Thyroid gland (tissue), 4 donors: ENCODE results near the gene SDHAF2. TPM values are rescaled to one million over a fixed set of nuclear protein-coding genes. Genes with fewer than 3 reads are reported as not detected.
"Not testable (repeated sequence)": the region's sequence is repeated elsewhere in the genome, so short reads cannot be mapped to it uniquely, and the experiment has no call there.

Experiments used
- DNase-seq, 2 donors: peaks; one replicate each; pipeline ENCODE4 v3.0.0-alpha.2; 2019
- H3K27ac ChIP-seq, 3 donors: fragments of 200-600 bp; sonication (generic); 1 replicate in 2 of 3; 2 replicates in 1 of 3; pipeline ENCODE4 v1.5.1; 2016 to 2019; ENCODE audit warnings: mild to moderate bottlenecking in 1 of 3, moderate library complexity in 1 of 3
- H3K27me3 ChIP-seq: fragments of 200-600 bp; sonication (generic); one replicate; pipeline ENCODE4 v1.5.1; 2019
- H3K36me3 ChIP-seq, 2 donors: fragments of 200-600 bp; sonication (generic); one replicate each; pipeline ENCODE4 v1.5.1; 2016 to 2019
- H3K4me1 ChIP-seq, 2 donors: fragments of 200-600 bp; sonication (generic); one replicate each; pipeline ENCODE4 v1.5.1; 2017 to 2019
- H3K4me3 ChIP-seq, 3 donors: fragments of 200-600 bp; sonication (generic); replicated peaks in 1 of 3; 1 replicate in 2 of 3; 2 replicates in 1 of 3; pipeline ENCODE4 v1.5.1; 2016; ENCODE audit warnings: mild to moderate bottlenecking in 1 of 3
- H3K9me3 ChIP-seq: fragments of 200-600 bp; sonication (generic); one replicate; pipeline ENCODE4 v1.5.1; 2017
- POLR2A ChIP-seq, 2 donors: fragments of 450-650 bp; IDR thresholded peaks; one replicate each; pipeline ENCODE4 v1.6.1; 2017; ENCODE audit warnings: antibody characterized with exemption in 2 of 2, mild to moderate bottlenecking in 2 of 2, moderate library complexity in 1 of 2
- WGBS, 2 donors: methylation state at CpG; one replicate each; pipeline ENCODE4 v1.1.5; 2017; 5-methylcytosine and 5-hydroxymethylcytosine counted together
- intact Hi-C: fragments of 100-400 bp; cut with DNase I; formaldehyde crosslinking; loops from one replicate; pipeline ENCODE4 v1.15.1; 2023
- total RNA-seq, 4 donors: library from RNA; depleted of rRNA; stranded (reverse); fragments of >200 nt; gene quantifications; one replicate each; pipeline ENCODE4 v1.2.3, GENCODE V29; 2016
- TF ChIP-seq, protein P1 (sequence below), 6 experiments: fragments of 200-600 bp in 3 of 6; fragments of 450-650 bp in 3 of 6; sonication (generic) in 3 of 6; IDR thresholded peaks; one replicate each; pipeline ENCODE4 v1.5.1; 2016 to 2019; ENCODE audit warnings: antibody characterized with exemption in 6 of 6, mild to moderate bottlenecking in 2 of 6, inconsistent platforms in 1 of 6, moderate library complexity in 1 of 6

SDHAF2 gene
- 10 to 100 TPM; 41.0 to 74.3 (median 44.0) TPM for total RNA-seq

DNA sequence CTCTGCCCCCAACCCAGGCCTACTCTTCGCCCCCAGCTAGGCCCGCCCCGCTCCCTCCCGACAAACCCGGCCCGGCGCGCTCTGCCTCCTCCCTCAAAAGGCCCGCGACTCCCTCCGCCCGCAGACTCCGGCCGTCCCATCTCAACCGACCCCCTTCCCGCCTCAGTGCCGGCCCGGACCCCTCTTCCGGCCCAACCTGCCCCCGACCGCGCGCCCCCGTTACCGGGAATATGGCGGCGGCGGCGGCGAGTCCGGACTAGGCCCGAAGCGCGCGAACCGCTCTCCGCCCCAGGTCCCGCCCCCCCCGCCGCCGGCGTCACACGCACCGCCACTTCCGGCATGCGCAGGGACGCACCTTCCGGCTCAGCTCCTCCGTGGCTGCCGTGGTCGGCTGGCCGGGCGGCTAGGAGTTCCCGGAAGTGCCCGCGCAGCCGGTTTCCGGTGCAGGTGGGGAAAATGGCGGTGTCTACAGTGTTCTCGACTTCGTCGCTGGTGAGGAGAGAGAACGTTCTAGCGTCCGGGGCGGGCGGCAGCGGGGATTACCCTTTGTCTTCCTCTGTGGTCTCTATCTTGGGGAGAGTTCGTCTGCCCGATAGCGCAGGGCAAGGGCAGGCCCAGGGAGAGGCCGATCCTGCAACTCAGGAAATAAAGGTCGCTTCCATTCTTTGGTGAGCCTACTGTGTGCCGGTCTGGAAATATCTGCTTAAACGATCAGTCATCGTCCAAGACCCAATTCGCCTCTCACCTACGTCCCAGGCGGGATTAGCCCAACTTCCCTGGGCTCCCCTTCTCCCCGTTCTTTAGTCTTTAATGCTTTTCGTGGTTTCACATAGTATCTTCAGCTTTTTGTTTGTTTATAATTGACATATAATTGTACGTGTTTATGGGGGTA lies at the start of gene SDHAF2, which contains the start of gene CPSF7:
Gene SDHAF2, plus strand, starts transcription at position 434 of the 892 bp plus-strand sequence. Its CDS starts 23 bp downstream, at position 457.
Gene CPSF7, minus strand, starts transcription at position 285 of the 892 bp plus-strand sequence. CDS start 740 bp downstream, outside the sequence.
- 1% methylated on average over 27 to 45 of the region's 82 CpGs for WGBS, 2 donors

DNA sequence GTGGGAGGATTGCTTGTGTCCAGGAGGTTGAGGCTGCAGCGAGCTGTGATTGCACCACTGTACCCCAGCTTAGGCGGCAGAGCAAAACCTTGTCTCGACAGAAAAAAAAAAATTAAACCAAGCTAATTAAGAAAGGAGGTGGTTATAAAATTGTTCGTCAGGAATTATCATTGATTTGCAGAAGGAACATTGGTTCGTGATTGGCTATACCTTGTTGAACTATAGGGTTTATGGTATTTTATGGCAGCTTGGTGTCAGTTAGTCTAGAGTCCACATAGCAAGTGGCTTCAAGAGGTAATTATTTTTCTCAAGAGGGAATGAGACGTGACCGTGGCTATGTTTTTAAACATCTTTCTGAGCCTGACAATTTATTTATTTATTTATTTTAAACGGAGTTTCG lies 49.0 kb upstream of the SDHAF2 start:
- no peak overlapping the region for H3K4me3 ChIP-seq
- intact Hi-C loops, result no loop called here
- TF ChIP-seq, protein P1, sequence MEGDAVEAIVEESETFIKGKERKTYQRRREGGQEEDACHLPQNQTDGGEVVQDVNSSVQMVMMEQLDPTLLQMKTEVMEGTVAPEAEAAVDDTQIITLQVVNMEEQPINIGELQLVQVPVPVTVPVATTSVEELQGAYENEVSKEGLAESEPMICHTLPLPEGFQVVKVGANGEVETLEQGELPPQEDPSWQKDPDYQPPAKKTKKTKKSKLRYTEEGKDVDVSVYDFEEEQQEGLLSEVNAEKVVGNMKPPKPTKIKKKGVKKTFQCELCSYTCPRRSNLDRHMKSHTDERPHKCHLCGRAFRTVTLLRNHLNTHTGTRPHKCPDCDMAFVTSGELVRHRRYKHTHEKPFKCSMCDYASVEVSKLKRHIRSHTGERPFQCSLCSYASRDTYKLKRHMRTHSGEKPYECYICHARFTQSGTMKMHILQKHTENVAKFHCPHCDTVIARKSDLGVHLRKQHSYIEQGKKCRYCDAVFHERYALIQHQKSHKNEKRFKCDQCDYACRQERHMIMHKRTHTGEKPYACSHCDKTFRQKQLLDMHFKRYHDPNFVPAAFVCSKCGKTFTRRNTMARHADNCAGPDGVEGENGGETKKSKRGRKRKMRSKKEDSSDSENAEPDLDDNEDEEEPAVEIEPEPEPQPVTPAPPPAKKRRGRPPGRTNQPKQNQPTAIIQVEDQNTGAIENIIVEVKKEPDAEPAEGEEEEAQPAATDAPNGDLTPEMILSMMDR (IDR thresholded peaks at IDR 0.05), result no peak
- TF ChIP-seq POLR2A (IDR thresholded peaks at IDR 0.05), result no peak
- no peaks in the 10 kb centered on the region for H3K4me1 ChIP-seq
- 92 to 94% methylated on average over 9 of the region's 9 CpGs for WGBS, 2 donors
- H3K36me3 ChIP-seq, result no peaks in the 10 kb centered on the region
- H3K27me3 ChIP-seq, result no peaks in the 10 kb centered on the region
- H3K9me3 ChIP-seq, result no peaks in the 10 kb centered on the region
- H3K27ac ChIP-seq, result no peak overlapping the region
- no peak for DNase-seq

More for the DNA sequence above, at the start of gene SDHAF2, which contains the start of gene CPSF7:
- Histone ChIP-seq H3K27ac (peak within 1 kb of the TSS; percentile 96 to 99 (median 98)), H3K4me3 (peak within 1 kb of the TSS; percentile 33 to 82 (median 72)), H3K4me1 (peaks cover 6 to 26% of the 10 kb centered on the region in 2 donors), H3K27me3 (no peaks in the 10 kb centered on the region), H3K9me3 (no peaks in the 10 kb centered on the region), H3K36me3 (peaks cover 17 to 32% of the 10 kb centered on the region in 2 donors)
- TF ChIP-seq, protein P1 (IDR thresholded peaks at IDR 0.05), result no peak
- TF ChIP-seq POLR2A (IDR thresholded peaks at IDR 0.05), result peak in 1 of 2 donors; percentile 81
- DNase-seq, result peak; percentile 96 to 98
- intact Hi-C loops, result no loop called here

DNA sequence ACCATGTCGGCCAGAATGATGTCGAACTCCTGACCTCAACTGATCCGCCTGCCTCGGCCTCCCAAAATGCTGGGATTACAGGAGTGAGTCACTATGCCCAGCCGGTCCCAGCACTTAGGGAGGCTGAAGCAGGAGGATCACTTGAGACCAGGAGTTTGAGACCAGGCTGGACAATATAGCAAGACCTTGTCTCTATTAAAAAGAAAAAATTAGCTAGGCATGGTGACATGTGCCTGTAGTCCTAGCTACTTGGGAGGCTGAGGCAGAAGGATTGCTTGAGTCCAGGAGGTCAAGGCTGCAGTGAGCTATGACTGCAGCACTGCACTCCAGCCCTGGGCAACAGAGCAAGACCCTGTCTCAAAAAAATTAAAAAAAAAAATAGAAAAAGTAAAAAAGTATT lies 46.1 kb upstream of the SDHAF2 start:
- H3K4me3 ChIP-seq, H3K4me1 ChIP-seq, H3K9me3 ChIP-seq, H3K27ac ChIP-seq, DNase-seq, H3K36me3 ChIP-seq, H3K27me3 ChIP-seq: not testable (repeated sequence)
- 96 to 99% methylated on average over 5 of the region's 5 CpGs for WGBS, 2 donors
- intact Hi-C loops, result loop anchor here (2.0 kb wide), 1 partner anchor 45 kb away; no protein-coding TSS in a partner anchor

DNA sequence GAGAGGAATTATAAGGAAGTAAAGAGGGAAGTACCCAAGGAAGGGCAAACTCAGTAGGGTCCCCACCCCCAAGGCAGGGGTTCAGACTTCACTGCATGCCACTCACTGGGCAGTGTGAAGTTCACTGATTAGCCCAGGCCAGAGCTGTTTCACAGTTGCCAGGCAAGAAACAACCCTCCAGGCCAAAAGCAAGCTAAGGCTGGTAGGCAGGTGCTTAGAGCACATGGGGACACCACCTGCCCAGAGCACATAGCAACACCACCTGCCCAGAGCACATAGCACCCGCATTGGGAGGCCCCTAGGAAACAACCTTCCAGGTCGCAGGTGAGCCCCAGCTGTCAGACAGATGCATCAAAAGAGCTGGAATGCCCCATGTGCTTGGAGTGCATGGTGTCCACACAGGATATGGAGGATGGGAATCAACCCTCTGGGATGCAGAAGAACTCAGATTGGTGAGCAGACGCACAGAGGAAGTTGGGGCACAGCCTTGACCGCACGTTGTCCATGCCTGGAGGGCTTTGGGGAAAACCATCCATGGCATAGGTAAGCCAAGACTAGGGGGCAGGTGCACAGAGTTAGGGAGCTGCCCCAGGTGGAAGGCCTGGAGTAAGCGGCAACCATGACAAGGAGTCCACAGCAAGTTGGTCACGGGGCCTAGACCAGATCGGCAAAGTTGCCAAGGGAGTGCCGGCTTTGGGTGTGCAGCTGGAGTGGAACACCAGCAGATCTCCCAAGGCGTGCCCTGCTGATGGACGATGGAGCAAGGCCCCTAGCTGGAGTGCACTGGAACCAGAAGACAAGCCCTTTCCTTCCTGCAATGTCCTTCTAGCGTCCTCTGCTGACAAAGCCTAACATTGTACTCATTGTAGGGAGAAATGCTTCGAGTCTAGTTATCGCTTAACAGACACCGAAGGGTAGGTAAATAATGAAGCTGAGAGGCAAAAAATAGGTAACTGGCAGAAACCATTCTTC lies 45.4 kb upstream of the SDHAF2 start:
- Histone ChIP-seq H3K36me3 (no peaks in the 10 kb centered on the region), H3K27me3 (no peaks in the 10 kb centered on the region), H3K4me3 (no peak overlapping the region), H3K9me3 (no peaks in the 10 kb centered on the region), H3K27ac (no peak overlapping the region), H3K4me1 (no peaks in the 10 kb centered on the region)
- no peak for TF ChIP-seq POLR2A (IDR thresholded peaks at IDR 0.05)
- TF ChIP-seq, protein P1 (IDR thresholded peaks at IDR 0.05), result no peak
- DNase-seq, result no peak
- intact Hi-C loops, result loop anchor here (2.0 kb wide), 1 partner anchor 46 kb away; no protein-coding TSS in a partner anchor
- 86 to 88% methylated on average over 11 to 13 of the region's 15 CpGs for WGBS, 2 donors

DNA sequence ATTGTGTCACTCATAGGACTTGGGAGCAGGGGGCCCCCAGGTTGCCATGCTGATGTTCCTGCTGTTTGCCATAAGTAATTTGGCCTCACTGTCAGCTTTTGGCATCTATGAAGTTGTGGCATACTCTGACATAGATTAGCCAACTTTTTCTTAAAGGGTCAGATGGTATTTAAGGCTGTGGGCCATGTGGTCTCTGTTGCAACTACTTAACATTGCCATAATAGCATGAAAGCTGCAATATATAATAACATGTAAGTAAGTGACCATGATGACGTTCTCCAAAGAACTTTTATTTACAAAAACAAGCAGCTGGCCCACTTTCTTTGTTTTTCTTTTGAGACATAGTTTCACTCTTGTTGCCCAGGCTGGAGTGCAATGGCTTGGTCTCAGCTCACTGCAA lies 39.8 kb upstream of the SDHAF2 start:
- Histone ChIP-seq H3K4me3 (no peak overlapping the region), H3K27ac (no peak overlapping the region), H3K36me3 (no peaks in the 10 kb centered on the region), H3K9me3 (no peaks in the 10 kb centered on the region), H3K4me1 (peaks cover 5 to 12% of the 10 kb centered on the region in 2 donors), H3K27me3 (no peaks in the 10 kb centered on the region)
- TF ChIP-seq, protein P1 (IDR thresholded peaks at IDR 0.05), result no peak
- no peak for TF ChIP-seq POLR2A (IDR thresholded peaks at IDR 0.05)
- intact Hi-C loops, result no loop called here
- 65 to 74% methylated on average over 1 of the region's 1 CpG for WGBS, 2 donors
- no peak for DNase-seq
